ENCODE data around the gene ERMN. TPM values are rescaled to one million over a fixed set of nuclear protein-coding genes. Genes with fewer than 3 reads are reported as not detected.
"Not testable (repeated sequence)": the region's sequence is repeated elsewhere in the genome, so short reads cannot be mapped to it uniquely, and the experiment has no call there.

Gene ERMN
- total RNA-seq (10 to 100 TPM; 10.2 to 11.6 TPM), total RNA-seq (8.3 to 9.5 reads per million in 2 donors)

DNA sequence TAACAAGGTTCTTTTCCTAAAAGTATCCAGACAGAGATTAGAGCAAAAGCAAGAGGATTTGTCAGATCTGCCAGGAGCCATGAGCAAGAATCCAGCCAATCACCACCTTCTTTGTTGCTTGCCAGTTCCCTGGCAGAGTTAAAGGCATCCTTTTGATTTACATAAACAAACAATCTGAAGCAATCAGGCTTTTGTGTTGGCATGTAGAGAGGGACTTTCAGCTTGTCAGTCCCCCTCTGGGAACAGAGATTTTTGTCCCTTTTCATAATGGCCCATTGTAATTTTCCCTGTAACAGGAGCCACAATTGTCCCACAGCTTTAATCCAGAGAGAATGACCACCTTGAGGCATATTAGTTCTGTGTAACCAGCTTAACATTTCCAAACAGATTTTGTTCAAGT lies at the start of gene ERMN:
ERMN (minus strand) TSS at position 39 of the 400 bp plus-strand sequence. CDS start 182 bp downstream, outside the sequence.
- Mint-ChIP-seq H3K27me3 (no peaks in the 10 kb centered on the region), H3K36me3 (ENCODE audit: low read depth) (peaks cover 7% of the 10 kb centered on the region)
- no peaks in the 10 kb centered on the region for H3K9me3 ChIP-seq (ENCODE audit: control insufficient read depth, low read length, poor library complexity, severe bottlenecking)

GRCh38 chr2:157375384-157375783 lies 49.8 kb upstream of the ERMN start:
- Mint-ChIP-seq H3K27ac (no peak overlapping the region), H3K4me1 (no peaks in the 10 kb centered on the region), H3K36me3 (ENCODE audit: low read depth) (peaks cover 5% of the 10 kb centered on the region), H3K4me3 (no peak overlapping the region), H3K27me3 (no peaks in the 10 kb centered on the region)
- DNase-seq (no peak), ATAC-seq (no peak)
- peaks cover 4% of the 10 kb centered on the region for H3K9me3 ChIP-seq (ENCODE audit: control insufficient read depth, low read length, poor library complexity, severe bottlenecking)

More for the DNA sequence above, at the start of gene ERMN:
- DNase-seq (no peak), ATAC-seq (no peak)
- peaks cover 15% of the 10 kb centered on the region for H3K4me1 Mint-ChIP-seq
- no peak within 1 kb of the TSS for H3K4me3 Mint-ChIP-seq
- no peak within 1 kb of the TSS for H3K27ac Mint-ChIP-seq

DNA sequence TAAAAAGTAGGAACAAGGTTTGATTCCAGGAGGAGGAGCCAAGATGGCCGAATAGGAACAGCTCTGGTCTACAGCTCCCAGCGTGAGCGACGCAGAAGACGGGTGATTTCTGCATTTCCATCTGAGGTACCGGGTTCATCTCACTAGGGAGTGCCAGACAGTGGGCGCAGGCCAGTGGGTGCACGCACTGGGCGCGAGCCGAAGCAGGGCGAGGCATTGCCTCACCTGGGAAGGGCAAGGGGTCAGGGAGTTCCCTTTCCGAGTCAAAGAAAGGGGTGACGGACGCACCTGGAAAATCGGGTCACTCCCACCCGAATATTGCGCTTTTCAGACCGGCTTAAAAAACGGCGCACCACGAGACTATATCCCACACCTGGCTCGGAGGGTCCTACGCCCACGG lies 42.9 kb upstream of the ERMN start:
- peaks cover 13% of the 10 kb centered on the region for H3K4me1 Mint-ChIP-seq
- not testable (repeated sequence) for DNase-seq; H3K27ac Mint-ChIP-seq; H3K4me3 Mint-ChIP-seq; H3K27me3 Mint-ChIP-seq; H3K9me3 ChIP-seq (ENCODE audit: control insufficient read depth, low read length, poor library complexity, severe bottlenecking); H3K36me3 Mint-ChIP-seq (ENCODE audit: low read depth); ATAC-seq

DNA sequence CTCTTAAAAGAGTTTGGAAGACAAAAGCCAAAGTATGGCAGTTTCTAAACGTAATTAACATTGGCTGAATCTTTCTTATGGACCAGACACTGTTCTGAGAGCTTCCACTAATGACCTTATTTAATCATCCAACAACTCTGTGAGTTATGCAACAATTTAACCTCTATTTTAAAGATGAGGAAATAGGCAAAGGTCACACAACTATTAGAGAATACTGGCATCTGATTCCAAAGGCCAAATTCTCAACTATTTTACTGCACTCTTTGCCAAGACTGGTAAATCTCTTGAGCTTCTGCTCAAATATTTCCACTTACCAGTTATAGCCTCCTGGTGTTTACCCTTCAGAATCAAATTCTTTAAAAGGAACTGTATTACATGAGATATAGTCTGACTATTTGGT lies 42.1 kb upstream of the ERMN start:
- H3K9me3 ChIP-seq (ENCODE audit: control insufficient read depth, low read length, poor library complexity, severe bottlenecking), result no peaks in the 10 kb centered on the region
- ATAC-seq (no peak), DNase-seq (no peak)
- H3K27ac Mint-ChIP-seq, result no peak overlapping the region
- no peak overlapping the region for H3K4me3 Mint-ChIP-seq
- no peaks in the 10 kb centered on the region for H3K27me3 Mint-ChIP-seq
- H3K36me3 Mint-ChIP-seq (ENCODE audit: low read depth), result peaks cover 7% of the 10 kb centered on the region
- H3K4me1 Mint-ChIP-seq, result peaks cover 16% of the 10 kb centered on the region

DNA sequence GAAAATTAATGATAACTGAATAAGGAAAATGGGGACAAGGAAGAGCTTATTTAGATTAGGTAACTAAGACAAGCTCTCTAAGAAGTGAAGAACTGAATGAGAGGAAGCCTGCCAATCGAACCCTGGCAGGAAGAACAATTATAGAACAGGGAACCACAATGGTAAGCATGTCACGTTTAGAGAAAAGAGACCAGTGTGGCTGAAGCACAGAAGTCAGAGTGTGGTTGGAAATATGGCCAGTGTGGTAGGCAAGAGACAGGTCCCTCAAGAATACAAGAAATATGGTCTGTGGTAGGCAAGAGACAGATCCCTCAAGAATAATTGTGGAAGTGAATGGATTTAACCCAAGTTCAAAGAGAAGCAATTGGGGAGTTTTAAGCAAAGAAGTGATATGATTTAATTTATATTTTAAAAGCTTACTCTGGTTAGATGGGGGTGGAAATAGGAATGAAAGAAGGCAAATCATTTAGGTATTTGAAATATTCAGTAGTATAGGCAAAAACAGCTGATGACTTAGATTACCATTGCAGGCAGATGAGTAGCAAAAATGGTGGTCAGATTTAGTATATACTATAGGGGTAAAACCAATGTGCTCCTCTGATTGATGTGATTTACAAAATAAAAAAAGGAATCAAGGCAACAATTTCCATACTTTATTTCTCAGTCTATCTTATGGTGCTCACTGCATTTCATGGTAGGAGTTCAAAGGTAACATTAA lies 38.8 kb upstream of the ERMN start:
- peak overlapping the region; percentile 28 for H3K4me3 Mint-ChIP-seq
- H3K4me1 Mint-ChIP-seq, result peaks cover 16% of the 10 kb centered on the region
- no peaks in the 10 kb centered on the region for H3K9me3 ChIP-seq (ENCODE audit: control insufficient read depth, low read length, poor library complexity, severe bottlenecking)
- H3K27ac Mint-ChIP-seq, result peak overlapping the region; percentile 75
- DNase-seq, result no peak
- peaks cover 9% of the 10 kb centered on the region for H3K36me3 Mint-ChIP-seq (ENCODE audit: low read depth)
- no peak for ATAC-seq
- no peaks in the 10 kb centered on the region for H3K27me3 Mint-ChIP-seq

DNA sequence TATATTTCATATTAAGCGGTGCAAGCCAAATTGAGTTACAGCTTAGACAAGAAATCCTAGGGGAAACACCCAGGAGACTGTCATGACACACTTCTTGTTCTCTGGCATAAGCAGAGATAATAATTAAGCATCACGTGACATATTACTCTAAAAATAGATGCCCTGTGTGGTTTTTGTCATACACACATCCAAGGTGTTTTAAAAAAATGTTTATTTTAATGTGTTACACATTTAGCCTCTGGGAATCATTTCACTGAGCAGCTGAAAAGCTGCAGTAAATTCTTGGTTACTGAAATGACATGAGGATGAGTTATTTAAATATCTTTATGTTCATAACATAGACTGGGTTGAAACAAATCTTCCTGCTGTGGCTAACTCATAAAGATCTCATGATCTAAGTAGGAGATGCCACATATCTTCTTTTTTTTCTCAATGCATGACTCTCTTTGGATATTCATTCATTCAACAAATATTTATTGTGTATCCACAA lies 38.0 kb upstream of the ERMN start:
- peak overlapping the region; percentile 28 for H3K4me3 Mint-ChIP-seq
- DNase-seq (no peak), ATAC-seq (no peak)
- no peaks in the 10 kb centered on the region for H3K9me3 ChIP-seq (ENCODE audit: control insufficient read depth, low read length, poor library complexity, severe bottlenecking)
- peaks cover 9% of the 10 kb centered on the region for H3K36me3 Mint-ChIP-seq (ENCODE audit: low read depth)
- H3K27ac Mint-ChIP-seq, result peak overlapping the region; percentile 75
- peaks cover 16% of the 10 kb centered on the region for H3K4me1 Mint-ChIP-seq
- no peaks in the 10 kb centered on the region for H3K27me3 Mint-ChIP-seq

DNA sequence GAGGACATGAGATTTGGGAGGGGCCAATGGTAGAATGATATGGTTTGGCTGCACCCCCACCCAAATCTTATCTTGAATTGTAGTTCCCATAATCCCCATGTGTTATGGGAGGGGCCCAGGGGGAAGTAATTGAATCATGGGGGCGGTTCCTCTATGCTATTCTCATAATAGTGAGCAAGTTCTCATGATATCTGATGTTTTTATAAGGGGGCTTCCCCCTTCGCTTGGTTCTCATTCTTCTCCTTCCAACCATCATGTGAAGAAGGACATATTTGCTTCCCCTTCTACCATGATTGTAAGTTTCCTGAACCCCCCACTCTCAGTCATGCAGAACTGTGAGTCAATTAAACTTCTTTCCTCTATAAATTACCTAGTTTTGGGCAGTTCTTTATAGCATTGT lies 37.0 kb upstream of the ERMN start:
- Mint-ChIP-seq H3K36me3 (ENCODE audit: low read depth) (peaks cover 9% of the 10 kb centered on the region), H3K4me1 (peaks cover 16% of the 10 kb centered on the region), H3K27me3 (no peaks in the 10 kb centered on the region), H3K27ac (peak overlapping the region; percentile 75), H3K4me3 (no peak overlapping the region)
- no peaks in the 10 kb centered on the region for H3K9me3 ChIP-seq (ENCODE audit: control insufficient read depth, low read length, poor library complexity, severe bottlenecking)
- DNase-seq (no peak), ATAC-seq (no peak)

- H3K4me3 Mint-ChIP-seq, result no peak overlapping the region
- peaks cover 9% of the 10 kb centered on the region for H3K36me3 Mint-ChIP-seq (ENCODE audit: low read depth)
- peaks cover 14% of the 10 kb centered on the region for H3K4me1 Mint-ChIP-seq
- no peaks in the 10 kb centered on the region for H3K27me3 Mint-ChIP-seq
- no peak for DNase-seq
- no peaks in the 10 kb centered on the region for H3K9me3 ChIP-seq (ENCODE audit: control insufficient read depth, low read length, poor library complexity, severe bottlenecking)
- no peak for ATAC-seq
- no peak overlapping the region for H3K27ac Mint-ChIP-seq
Observed at GRCh38 chr2:157361526-157361925, 35.9 kb upstream of the ERMN start.

DNA sequence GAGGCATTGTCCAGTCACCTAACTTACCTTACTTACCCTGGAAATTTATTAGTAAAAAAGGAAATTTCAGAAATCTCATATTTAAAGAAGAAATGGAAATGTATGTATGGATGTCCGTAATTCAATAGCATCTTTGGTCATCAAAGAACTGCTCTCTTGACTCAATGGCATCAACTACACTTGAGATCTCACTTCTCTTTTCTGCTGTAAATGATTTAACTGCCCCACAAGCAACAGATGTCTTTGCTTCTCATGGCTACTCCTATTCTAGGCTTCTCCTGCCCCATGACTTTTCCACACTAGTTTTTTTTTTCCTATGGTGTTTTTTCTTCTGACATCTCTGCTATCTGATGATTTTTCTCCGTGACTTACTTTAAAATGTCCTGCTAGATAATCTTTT lies 34.0 kb upstream of the ERMN start:
- H3K4me3 Mint-ChIP-seq, result no peak overlapping the region
- ATAC-seq (no peak), DNase-seq (no peak)
- H3K27me3 Mint-ChIP-seq, result no peaks in the 10 kb centered on the region
- H3K9me3 ChIP-seq (ENCODE audit: control insufficient read depth, low read length, poor library complexity, severe bottlenecking), result no peaks in the 10 kb centered on the region
- H3K36me3 Mint-ChIP-seq (ENCODE audit: low read depth), result peaks cover 15% of the 10 kb centered on the region
- peaks cover 13% of the 10 kb centered on the region for H3K4me1 Mint-ChIP-seq
- no peak overlapping the region for H3K27ac Mint-ChIP-seq

DNA sequence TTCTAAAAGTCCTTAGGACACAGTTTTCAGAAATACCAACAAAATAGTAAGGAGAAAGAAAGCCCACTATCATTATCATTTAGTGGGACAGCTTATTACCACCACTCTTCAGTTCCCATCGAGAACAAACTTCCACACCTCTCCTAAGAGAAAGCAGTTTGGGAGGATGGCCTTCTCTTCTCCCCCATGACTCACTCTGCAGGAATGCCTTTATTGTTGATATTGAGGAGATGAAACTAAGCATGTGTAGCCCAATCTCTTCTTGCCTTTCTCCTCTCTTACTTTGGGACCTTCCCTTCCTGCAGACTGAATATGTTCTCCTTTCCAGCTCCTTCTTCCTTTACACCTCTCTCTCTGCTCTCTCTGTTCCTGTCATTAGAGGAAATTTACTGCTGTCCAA lies 30.0 kb upstream of the ERMN start:
- no peak overlapping the region for H3K27ac Mint-ChIP-seq
- H3K36me3 Mint-ChIP-seq (ENCODE audit: low read depth), result peaks cover 6% of the 10 kb centered on the region
- no peaks in the 10 kb centered on the region for H3K9me3 ChIP-seq (ENCODE audit: control insufficient read depth, low read length, poor library complexity, severe bottlenecking)
- H3K4me1 Mint-ChIP-seq, result peaks cover 5% of the 10 kb centered on the region
- no peak overlapping the region for H3K4me3 Mint-ChIP-seq
- ATAC-seq (no peak), DNase-seq (no peak)
- no peaks in the 10 kb centered on the region for H3K27me3 Mint-ChIP-seq

DNA sequence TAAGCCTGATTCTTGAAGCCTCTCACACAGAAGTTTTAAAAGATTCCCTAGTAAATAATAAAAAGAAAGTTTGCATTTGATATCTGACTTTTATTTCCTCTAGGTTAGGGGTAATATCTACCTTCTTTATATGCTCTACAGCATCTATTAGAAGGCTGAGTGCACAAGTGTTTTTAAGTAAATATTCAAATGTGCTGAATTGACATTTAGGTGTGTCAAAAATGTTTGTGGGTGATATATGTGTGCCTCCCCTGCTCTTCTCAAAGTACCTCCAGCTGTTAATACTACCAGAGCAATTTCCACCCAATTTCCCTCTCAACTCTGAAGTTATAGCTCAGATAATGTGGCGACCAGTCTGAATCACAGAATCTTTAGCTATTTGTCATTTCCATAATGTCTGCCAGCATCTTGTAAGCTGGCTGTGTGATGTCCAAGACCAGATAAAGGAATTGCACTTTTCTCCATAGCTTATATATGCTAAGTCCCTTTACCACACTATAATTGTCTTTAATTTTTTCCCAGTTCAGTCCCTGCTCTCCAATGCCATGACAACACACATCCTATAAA lies 24.4 kb upstream of the ERMN start:
- peaks cover 10% of the 10 kb centered on the region for H3K4me1 Mint-ChIP-seq
- H3K27me3 Mint-ChIP-seq, result no peaks in the 10 kb centered on the region
- H3K36me3 Mint-ChIP-seq (ENCODE audit: low read depth), result no peaks in the 10 kb centered on the region
- no peak for ATAC-seq
- DNase-seq, result no peak
- H3K4me3 Mint-ChIP-seq, result no peak overlapping the region
- H3K27ac Mint-ChIP-seq, result peak overlapping the region; percentile 14
- H3K9me3 ChIP-seq (ENCODE audit: control insufficient read depth, low read length, poor library complexity, severe bottlenecking), result peaks cover 3% of the 10 kb centered on the region

DNA sequence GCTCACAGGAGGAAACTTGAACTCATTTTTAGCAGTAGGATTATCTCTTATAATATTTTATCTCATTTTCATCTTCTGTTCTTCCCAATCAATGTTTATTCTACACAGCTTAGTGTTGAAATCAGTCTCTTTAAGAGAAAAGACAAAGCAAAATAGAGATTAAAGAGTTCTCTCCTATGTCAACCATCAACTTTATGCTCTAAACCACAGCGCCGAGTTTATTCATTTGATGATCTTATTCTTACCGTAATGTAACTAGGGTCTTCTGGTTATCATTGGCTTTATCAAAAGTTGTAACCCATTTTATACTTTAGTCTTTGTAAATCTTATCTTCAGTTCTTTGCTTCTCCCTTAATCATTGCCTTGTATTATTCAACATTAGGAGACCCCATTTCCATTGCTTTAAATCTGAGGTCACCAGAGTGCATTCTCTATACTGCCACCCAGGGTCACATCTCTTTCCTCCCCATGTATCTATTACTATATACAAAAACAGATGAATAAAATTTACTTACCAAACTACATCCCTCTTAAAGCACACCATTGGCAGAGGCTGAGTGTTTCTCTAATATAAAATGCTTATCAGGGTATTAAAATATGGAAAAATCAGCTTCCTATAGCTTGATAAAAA lies 22.8 kb upstream of the ERMN start:
- ATAC-seq, result no peak
- H3K27me3 Mint-ChIP-seq, result no peaks in the 10 kb centered on the region
- H3K36me3 Mint-ChIP-seq (ENCODE audit: low read depth), result peaks cover 2% of the 10 kb centered on the region
- H3K4me1 Mint-ChIP-seq, result peaks cover 8% of the 10 kb centered on the region
- H3K4me3 Mint-ChIP-seq, result no peak overlapping the region
- no peak for DNase-seq
- peaks cover 3% of the 10 kb centered on the region for H3K9me3 ChIP-seq (ENCODE audit: control insufficient read depth, low read length, poor library complexity, severe bottlenecking)
- H3K27ac Mint-ChIP-seq, result no peak overlapping the region

DNA sequence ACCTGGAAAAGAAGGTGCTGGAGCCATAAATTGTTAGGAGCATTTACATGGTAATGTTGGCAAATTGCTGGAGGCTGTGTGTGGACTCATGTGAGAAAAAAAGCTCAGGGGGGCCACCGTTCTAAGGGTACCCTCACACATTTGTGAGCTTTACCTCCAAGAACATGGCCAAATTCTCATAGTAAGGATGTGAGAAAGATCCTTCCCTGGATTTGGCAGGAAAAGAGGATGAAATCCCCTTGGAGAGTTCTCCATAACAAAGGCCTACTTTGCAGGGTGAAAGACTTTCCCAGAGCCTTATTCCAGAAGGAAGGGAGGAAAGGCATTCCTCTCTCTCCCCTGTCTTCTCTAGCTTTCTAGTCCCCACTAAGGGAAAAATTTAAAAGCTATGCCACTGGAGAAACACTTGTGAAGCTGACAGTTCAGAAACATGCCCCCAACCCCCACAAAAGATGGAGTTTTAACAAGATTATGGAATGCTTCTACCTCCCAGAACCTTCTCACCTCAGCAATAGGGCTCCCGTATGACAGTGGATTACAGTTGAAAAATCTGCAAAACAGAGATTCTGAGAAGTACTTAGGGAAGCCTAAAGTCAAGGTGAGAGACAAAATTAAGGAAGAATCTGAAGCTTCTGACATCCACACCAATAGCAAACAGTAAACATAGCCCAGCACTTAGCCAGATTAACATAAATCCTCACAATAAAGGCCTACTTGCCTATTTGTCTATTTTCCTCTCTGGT lies 20.2 kb upstream of the ERMN start:
- peaks cover 7% of the 10 kb centered on the region for H3K9me3 ChIP-seq (ENCODE audit: control insufficient read depth, low read length, poor library complexity, severe bottlenecking)
- Mint-ChIP-seq H3K4me1 (peaks cover 5% of the 10 kb centered on the region), H3K27me3 (no peaks in the 10 kb centered on the region), H3K36me3 (ENCODE audit: low read depth) (peaks cover 6% of the 10 kb centered on the region), H3K4me3 (no peak overlapping the region), H3K27ac (no peak overlapping the region)
- DNase-seq (no peak), ATAC-seq (no peak)

Data from T-helper 17 cell (primary cell).